ENCODE data around the gene TIE1.

DNA sequence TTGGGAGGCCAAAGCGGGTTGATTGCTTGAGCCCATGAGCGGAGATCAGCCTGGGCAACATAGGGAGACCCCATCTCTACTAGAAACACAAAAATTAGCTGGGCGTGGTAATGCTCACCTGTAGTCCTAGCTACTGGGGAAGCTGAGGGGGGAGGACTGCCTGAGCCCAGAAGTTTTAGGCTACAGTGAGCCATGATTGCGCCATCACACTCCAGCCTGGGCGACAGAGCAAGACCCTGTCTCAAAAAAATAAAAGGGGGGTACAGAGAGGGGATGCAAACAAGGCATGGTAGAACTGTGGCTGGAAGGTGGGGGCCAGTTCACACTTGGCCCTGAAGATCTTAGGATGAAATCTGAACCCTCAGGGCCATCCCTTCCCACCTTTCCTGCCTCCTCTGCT, 14.2 kb upstream of the TIE1 start:
- TF ChIP-seq, protein P1, sequence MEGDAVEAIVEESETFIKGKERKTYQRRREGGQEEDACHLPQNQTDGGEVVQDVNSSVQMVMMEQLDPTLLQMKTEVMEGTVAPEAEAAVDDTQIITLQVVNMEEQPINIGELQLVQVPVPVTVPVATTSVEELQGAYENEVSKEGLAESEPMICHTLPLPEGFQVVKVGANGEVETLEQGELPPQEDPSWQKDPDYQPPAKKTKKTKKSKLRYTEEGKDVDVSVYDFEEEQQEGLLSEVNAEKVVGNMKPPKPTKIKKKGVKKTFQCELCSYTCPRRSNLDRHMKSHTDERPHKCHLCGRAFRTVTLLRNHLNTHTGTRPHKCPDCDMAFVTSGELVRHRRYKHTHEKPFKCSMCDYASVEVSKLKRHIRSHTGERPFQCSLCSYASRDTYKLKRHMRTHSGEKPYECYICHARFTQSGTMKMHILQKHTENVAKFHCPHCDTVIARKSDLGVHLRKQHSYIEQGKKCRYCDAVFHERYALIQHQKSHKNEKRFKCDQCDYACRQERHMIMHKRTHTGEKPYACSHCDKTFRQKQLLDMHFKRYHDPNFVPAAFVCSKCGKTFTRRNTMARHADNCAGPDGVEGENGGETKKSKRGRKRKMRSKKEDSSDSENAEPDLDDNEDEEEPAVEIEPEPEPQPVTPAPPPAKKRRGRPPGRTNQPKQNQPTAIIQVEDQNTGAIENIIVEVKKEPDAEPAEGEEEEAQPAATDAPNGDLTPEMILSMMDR (IDR thresholded peaks at IDR 0.05) = no peak
- TF ChIP-seq POLR2A (IDR thresholded peaks at IDR 0.05) = no peak

Data from right lobe of liver (tissue), 4 donors.